SU-DHL-6 (cell line): ENCODE measurements around the gene GPHN.

Source experiments
- H2AFZ ChIP-seq: fragments of 200-600 bp; sonication (generic); 2 replicates; pipeline ENCODE4 v1.6.1; 2014; ENCODE audit warnings: low read depth, mild to moderate bottlenecking, moderate library complexity, mixed read lengths, antibody characterized with exemption, low read length; ENCODE audit not compliant: severe bottlenecking
- H3F3A ChIP-seq: fragments of 200-600 bp; shearing (Covaris generic); 2 replicates; pipeline ENCODE4 v1.6.0; 2016; ENCODE audit warnings: antibody characterized with exemption, mild to moderate bottlenecking; ENCODE audit not compliant: insufficient read depth
- H3K27ac ChIP-seq: fragments of 200-600 bp; sonication (generic); 2 replicates; pipeline ENCODE4 v1.5.1; 2016; ENCODE audit warnings: low read depth, mild to moderate bottlenecking, low read length, moderate library complexity, mixed read lengths
- H3K27me3 ChIP-seq: fragments of 200-600 bp; sonication (generic), shearing (Covaris generic); 2 replicates; pipeline ENCODE4 v1.6.0; 2014; ENCODE audit warnings: mild to moderate bottlenecking, low read length
- H3K36me3 ChIP-seq: fragments of 200-600 bp; sonication (generic); 2 replicates; pipeline ENCODE4 v1.6.1; 2014; ENCODE audit warnings: mild to moderate bottlenecking, low read length, mixed read lengths
- H3K4me2 ChIP-seq: fragments of 300-600, 200-600 bp; shearing (Covaris generic), sonication (generic); 2 replicates; pipeline ENCODE4 v1.6.0; 2014; ENCODE audit warnings: low read length, low read depth, mild to moderate bottlenecking; ENCODE audit not compliant: poor library complexity, severe bottlenecking
- H3K4me3 ChIP-seq: fragments of 200-600 bp; sonication (generic); 2 replicates; pipeline ENCODE4 v1.5.1; 2014; ENCODE audit warnings: antibody characterized with exemption, low read length, mild to moderate bottlenecking, mixed read lengths; ENCODE audit not compliant: insufficient read depth, poor library complexity, severe bottlenecking
- H3K79me2 ChIP-seq: fragments of 200-600 bp; sonication (generic); 2 replicates; pipeline ENCODE4 v1.6.1; 2014; ENCODE audit warnings: mild to moderate bottlenecking, low read length, moderate library complexity; ENCODE audit not compliant: insufficient read depth
- H3K9ac ChIP-seq: fragments of 200-600 bp; sonication (generic); 2 replicates; pipeline ENCODE4 v1.7.0; 2014; ENCODE audit warnings: mild to moderate bottlenecking, low read length
- H3K9me2 ChIP-seq: fragments of 200-600 bp; sonication (generic); replicated peaks from 2 replicates; pipeline ENCODE4 v1.6.1; 2014; ENCODE audit warnings: low read length; ENCODE audit not compliant: insufficient read depth
- H3K9me3 ChIP-seq: fragments of 200-600 bp; sonication (generic); 2 replicates; pipeline ENCODE4 v1.6.1; 2014; ENCODE audit warnings: low read length, mixed read lengths; ENCODE audit not compliant: insufficient read depth
- H4K20me1 ChIP-seq: fragments of 200-600 bp; sonication (generic); 2 replicates; pipeline ENCODE4 v1.6.1; 2014; ENCODE audit warnings: low read depth, mild to moderate bottlenecking, antibody characterized with exemption, low read length, moderate library complexity, mixed read lengths
- CTCF ChIP-seq: fragments of 200-600 bp; sonication (generic); IDR thresholded peaks from one replicate; pipeline ENCODE4 v1.5.1; 2017; ENCODE audit warnings: antibody characterized with exemption, mild to moderate bottlenecking, low read length, moderate library complexity; ENCODE audit not compliant: insufficient read depth, poor library complexity, severe bottlenecking
- EZH2phosphoT487 ChIP-seq: fragments of 200-600 bp; sonication (generic), shearing (Covaris generic); conservative IDR thresholded peaks from 2 replicates; pipeline ENCODE4 v1.6.1; 2018; ENCODE audit warnings: mild to moderate bottlenecking, antibody characterized with exemption, low read length, moderate library complexity, mixed read lengths

GPHN gene

GRCh38 chr14:66509874-66510273, 1.9 kb downstream of the GPHN start:
- no peak overlapping the region for H3K4me3 ChIP-seq
- no peaks in the 10 kb centered on the region for H4K20me1 ChIP-seq
- H3K79me2 ChIP-seq = no peaks in the 10 kb centered on the region
- H3K27me3 ChIP-seq = no peaks in the 10 kb centered on the region
- no peak overlapping the region for H3K27ac ChIP-seq
- no peak overlapping the region for H3K9ac ChIP-seq
- TF ChIP-seq EZH2phosphoT487 (no peak), CTCF (no peak)
- no peaks in the 10 kb centered on the region for H3K9me3 ChIP-seq
- H3F3A ChIP-seq = no peaks in the 10 kb centered on the region
- H3K9me2 ChIP-seq = no peaks in the 10 kb centered on the region
- H3K4me2 ChIP-seq = no peak overlapping the region
- no peaks in the 10 kb centered on the region for H3K36me3 ChIP-seq
- no peak overlapping the region for H2AFZ ChIP-seq

- Histone ChIP-seq H3K4me3 (no peak overlapping the region), H3K9ac (no peak overlapping the region), H4K20me1 (no peaks in the 10 kb centered on the region), H3K27me3 (no peaks in the 10 kb centered on the region), H3F3A (no peaks in the 10 kb centered on the region), H2AFZ (no peak overlapping the region), H3K9me3 (no peaks in the 10 kb centered on the region), H3K4me2 (no peak overlapping the region), H3K27ac (no peak overlapping the region), H3K79me2 (no peaks in the 10 kb centered on the region), H3K9me2 (no peaks in the 10 kb centered on the region), H3K36me3 (no peaks in the 10 kb centered on the region)
- TF ChIP-seq CTCF (no peak), EZH2phosphoT487 (no peak)
These were observed 3.9 kb downstream of the GPHN start for GRCh38 chr14:66511849-66512248.

DNA sequence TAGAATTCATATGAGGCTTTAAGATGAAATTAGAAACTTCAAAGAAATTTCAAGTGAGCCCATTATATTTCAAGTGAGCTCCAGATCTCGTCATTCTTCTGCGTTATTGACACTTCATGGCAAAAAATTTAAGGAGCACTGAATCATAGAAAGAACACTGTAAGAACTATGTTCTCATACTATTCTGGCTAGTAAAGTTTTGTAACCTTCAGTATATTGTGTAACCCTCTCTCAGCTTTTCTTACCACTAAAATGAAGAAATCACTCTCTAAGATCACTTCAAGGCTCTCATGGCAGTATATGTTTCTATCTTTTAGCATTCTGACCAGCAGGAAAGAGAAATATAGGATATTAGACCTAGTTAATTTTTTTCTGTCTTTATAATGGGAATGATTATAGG, 6.3 kb downstream of the GPHN start:
- no peaks in the 10 kb centered on the region for H3K27me3 ChIP-seq
- H3K9me2 ChIP-seq = no peaks in the 10 kb centered on the region
- no peaks in the 10 kb centered on the region for H3K79me2 ChIP-seq
- H3K4me2 ChIP-seq = no peak overlapping the region
- no peaks in the 10 kb centered on the region for H4K20me1 ChIP-seq
- no peaks in the 10 kb centered on the region for H3F3A ChIP-seq
- no peaks in the 10 kb centered on the region for H3K9me3 ChIP-seq
- TF ChIP-seq EZH2phosphoT487 (no peak), CTCF (no peak)
- no peak overlapping the region for H2AFZ ChIP-seq
- H3K27ac ChIP-seq = no peak overlapping the region
- no peak overlapping the region for H3K4me3 ChIP-seq
- H3K9ac ChIP-seq = no peak overlapping the region
- no peaks in the 10 kb centered on the region for H3K36me3 ChIP-seq

- no peaks in the 10 kb centered on the region for H3K27me3 ChIP-seq
- H3K9me2 ChIP-seq = no peaks in the 10 kb centered on the region
- H3K27ac ChIP-seq = no peak overlapping the region
- no peaks in the 10 kb centered on the region for H4K20me1 ChIP-seq
- H3K9ac ChIP-seq = no peak overlapping the region
- no peak overlapping the region for H3K4me2 ChIP-seq
- no peak overlapping the region for H2AFZ ChIP-seq
- no peaks in the 10 kb centered on the region for H3K9me3 ChIP-seq
- TF ChIP-seq CTCF = no peak
- H3K79me2 ChIP-seq = no peaks in the 10 kb centered on the region
- no peaks in the 10 kb centered on the region for H3K36me3 ChIP-seq
- no peaks in the 10 kb centered on the region for H3F3A ChIP-seq
- H3K4me3 ChIP-seq = no peak overlapping the region
These were observed 22.6 kb downstream of the GPHN start for GRCh38 chr14:66530526-66530925.
